HepG2 (cell line): ENCODE data around the gene FGF21. TPM values are rescaled to one million over a fixed set of nuclear protein-coding genes. Genes with fewer than 3 reads are reported as not detected.

ENCODE experiments used
- ATF4 ChIP-seq, 2 experiments: fragments of 450-650 bp in 1 of 2; sonication (generic) in 1 of 2; formaldehyde crosslinking; IDR thresholded peaks; 2 replicates each; pipeline versions ENCODE4 v1.5.0 to v1.8.0; 2020 to 2022; ENCODE audit warnings: mild to moderate bottlenecking in 1 of 2, missing genetic modification reagents in 1 of 2
- DMAP1 ChIP-seq: IDR thresholded peaks from 2 replicates; pipeline ENCODE4 v1.6.1; 2016
- FOSL1 ChIP-seq: sonication (generic); formaldehyde crosslinking; IDR thresholded peaks from 2 replicates; pipeline ENCODE4 v1.9.0; 2021; ENCODE audit warnings: missing genetic modification reagents, borderline replicate concordance
- HOXA5 ChIP-seq: sonication (generic); formaldehyde crosslinking; IDR thresholded peaks from 2 replicates; pipeline ENCODE4 v1.4.0; 2020; ENCODE audit warnings: missing genetic modification reagents
- KDM3A ChIP-seq: IDR thresholded peaks from 2 replicates; pipeline ENCODE4 v1.6.1; 2018; ENCODE audit warnings: low read depth, missing compliant biosample characterization
- KDM6A ChIP-seq: IDR thresholded peaks from 2 replicates; pipeline ENCODE4 v1.6.1; 2016; ENCODE audit warnings: low read depth
- MXD1 ChIP-seq: sonication (generic); formaldehyde crosslinking; IDR thresholded peaks from 2 replicates; pipeline ENCODE4 v1.4.0; 2020; ENCODE audit warnings: mild to moderate bottlenecking, missing genetic modification reagents
- PAWR ChIP-seq: sonication (generic); formaldehyde crosslinking; IDR thresholded peaks from 2 replicates; pipeline ENCODE4 v1.4.0; 2020; ENCODE audit warnings: missing genetic modification reagents, mild to moderate bottlenecking, borderline replicate concordance
- POLR2A ChIP-seq, 2 experiments: IDR thresholded peaks; 2 replicates each; pipeline ENCODE4 v1.6.1; 2011; ENCODE audit warnings: low read depth in 2 of 2, low read length in 2 of 2, mild to moderate bottlenecking in 1 of 2, moderate library complexity in 1 of 2; ENCODE audit not compliant: insufficient read depth in 1 of 2
- RORA ChIP-seq: sonication (generic); formaldehyde crosslinking; IDR thresholded peaks from 2 replicates; pipeline ENCODE4 v1.5.0; 2020; ENCODE audit warnings: mild to moderate bottlenecking, missing genetic modification reagents, moderate library complexity
- ZBTB1 ChIP-seq: sonication (generic); formaldehyde crosslinking; IDR thresholded peaks from 2 replicates; pipeline ENCODE4 v1.4.0; 2020; ENCODE audit warnings: missing genetic modification reagents, borderline replicate concordance
- ZFP36L1 ChIP-seq: sonication (generic); formaldehyde crosslinking; IDR thresholded peaks from 2 replicates; pipeline ENCODE4 v1.8.0; 2022; ENCODE audit warnings: mild to moderate bottlenecking, missing genetic modification reagents, moderate library complexity
- ZNF30 ChIP-seq: sonication (generic); formaldehyde crosslinking; IDR thresholded peaks from 2 replicates; pipeline ENCODE4 v1.5.0; 2020; ENCODE audit warnings: mild to moderate bottlenecking, missing genetic modification reagents
- ZNF354B ChIP-seq: sonication (generic); formaldehyde crosslinking; IDR thresholded peaks from 2 replicates; pipeline ENCODE4 v1.8.0; 2022; ENCODE audit warnings: mild to moderate bottlenecking, missing genetic modification reagents
- ZNF446 ChIP-seq: sonication (generic); formaldehyde crosslinking; IDR thresholded peaks from 2 replicates; pipeline ENCODE4 v1.5.0; 2020; ENCODE audit warnings: mild to moderate bottlenecking, missing genetic modification reagents
- ZNF484 ChIP-seq: sonication (generic); formaldehyde crosslinking; IDR thresholded peaks from 2 replicates; pipeline ENCODE4 v1.5.1; 2020; ENCODE audit warnings: mild to moderate bottlenecking, low read depth, missing genetic modification reagents, borderline replicate concordance
- ZNF557 ChIP-seq: sonication (generic); formaldehyde crosslinking; IDR thresholded peaks from 2 replicates; pipeline ENCODE4 v1.4.0; 2020; ENCODE audit warnings: missing genetic modification reagents
- ZNF569 ChIP-seq: sonication (generic); formaldehyde crosslinking; IDR thresholded peaks from 2 replicates; pipeline ENCODE4 v1.5.0; 2020; ENCODE audit warnings: mild to moderate bottlenecking, missing genetic modification reagents, moderate library complexity, borderline replicate concordance
- ZNF776 ChIP-seq: sonication (generic); formaldehyde crosslinking; IDR thresholded peaks from 2 replicates; pipeline ENCODE4 v1.4.0; 2020; ENCODE audit warnings: mild to moderate bottlenecking, missing genetic modification reagents
- ZSCAN29 ChIP-seq: sonication (generic); formaldehyde crosslinking; conservative IDR thresholded peaks from 2 replicates; pipeline ENCODE4 v1.4.0; 2020; ENCODE audit warnings: mild to moderate bottlenecking, missing genetic modification reagents
- polyA plus RNA-seq, 8 experiments: library from polyadenylated mRNA; depleted of rRNA in 3 of 8; stranded (reverse) in 7 of 8; unstranded in 1 of 8; fragments of >200 nt; fragmentation: Illumina TruSeq in 4 of 8; extraction: Trizol in 4 of 8; gene quantifications; 2 replicates each; pipeline versions ENCODE4 v1.2.1 to v1.2.3, GENCODE V29; 2011 to 2016; ENCODE audit warnings: low read depth in 4 of 8, missing spikeins in 1 of 8, mixed read lengths in 1 of 8; ENCODE audit not compliant: insufficient read depth in 1 of 8
- total RNA-seq, 5 experiments: library from RNA; depleted of rRNA; stranded (reverse); fragments of >200 nt; fragmentation: Illumina TruSeq; extraction: Trizol; gene quantifications; 2 replicates each; pipeline ENCODE4 v1.2.3, GENCODE V29; 2016; ENCODE audit warnings: low read depth in 1 of 5
- TF ChIP-seq, protein P1 (sequence below): sonication (generic); formaldehyde crosslinking; IDR thresholded peaks from 2 replicates; pipeline ENCODE4 v1.8.1; 2023; ENCODE audit warnings: mild to moderate bottlenecking, missing genetic modification reagents
- TF ChIP-seq, protein P2 (sequence below): sonication (generic); formaldehyde crosslinking; IDR thresholded peaks from 2 replicates; pipeline ENCODE4 v1.4.0; 2020; ENCODE audit warnings: missing genetic modification reagents, mild to moderate bottlenecking, borderline replicate concordance
- TF ChIP-seq, protein P3 (sequence below): sonication (generic); formaldehyde crosslinking; IDR thresholded peaks from 2 replicates; pipeline ENCODE4 v1.4.0; 2020; ENCODE audit warnings: mild to moderate bottlenecking, low read depth, missing genetic modification reagents

Gene FGF21
- total and polyA plus RNA-seq, 2 of the 13 experiments (the other 11 are each of a cell fraction or from before 2014, with no cell fraction given), result 0.17 TPM; not detected in 1

GRCh38 chr19:48806818-48807589 lies 51.7 kb downstream of the FGF21 start (continued):
- TF ChIP-seq ZNF484 (CRISPR knock-in tag) (no peak), PAWR (CRISPR knock-in tag) (no peak), DMAP1 (CRISPR knock-in tag) (peak; percentile 79), POLR2A (IDR thresholded peaks at IDR 0.05; ENCODE audit: insufficient read depth in 1 of 2, low read depth in 2 of 2, low read length in 2 of 2) (peak; percentile 94 to 99), ATF4 (CRISPR knock-in tag; IDR thresholded peaks at IDR 0.05) (no peak), ZNF354B (CRISPR knock-in tag) (no peak), ZNF30 (CRISPR knock-in tag) (no peak), KDM3A (CRISPR knock-in tag) (no peak; the same call in 1 of the 2 replicates), ZNF557 (CRISPR knock-in tag) (0 out of 2 replicates have a peak, but pooled peaks have one; percentile 24), ZBTB1 (CRISPR knock-in tag) (no peak), ZSCAN29 (CRISPR knock-in tag) (0 out of 2 replicates have a peak, but pooled peaks have one; percentile 33), ZNF446 (CRISPR knock-in tag) (no peak; the same call in 1 of the 2 replicates), ZNF569 (CRISPR knock-in tag) (0 out of 2 replicates have a peak, but pooled peaks have one; percentile 3), RORA (CRISPR knock-in tag) (no peak), FOSL1 (no peak), HOXA5 (CRISPR knock-in tag) (peak; percentile 85), ZNF776 (no peak), KDM6A (no peak; the same call in 1 of the 2 replicates), MXD1 (CRISPR knock-in tag) (no peak), ZFP36L1 (CRISPR knock-in tag) (no peak; the same call in 1 of the 2 replicates)
- TF ChIP-seq, protein P1, sequence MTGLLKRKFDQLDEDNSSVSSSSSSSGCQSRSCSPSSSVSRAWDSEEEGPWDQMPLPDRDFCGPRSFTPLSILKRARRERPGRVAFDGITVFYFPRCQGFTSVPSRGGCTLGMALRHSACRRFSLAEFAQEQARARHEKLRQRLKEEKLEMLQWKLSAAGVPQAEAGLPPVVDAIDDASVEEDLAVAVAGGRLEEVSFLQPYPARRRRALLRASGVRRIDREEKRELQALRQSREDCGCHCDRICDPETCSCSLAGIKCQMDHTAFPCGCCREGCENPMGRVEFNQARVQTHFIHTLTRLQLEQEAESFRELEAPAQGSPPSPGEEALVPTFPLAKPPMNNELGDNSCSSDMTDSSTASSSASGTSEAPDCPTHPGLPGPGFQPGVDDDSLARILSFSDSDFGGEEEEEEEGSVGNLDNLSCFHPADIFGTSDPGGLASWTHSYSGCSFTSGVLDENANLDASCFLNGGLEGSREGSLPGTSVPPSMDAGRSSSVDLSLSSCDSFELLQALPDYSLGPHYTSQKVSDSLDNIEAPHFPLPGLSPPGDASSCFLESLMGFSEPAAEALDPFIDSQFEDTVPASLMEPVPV (CRISPR knock-in tag), result 0 out of 2 replicates have a peak, but pooled peaks have one; percentile 18
- TF ChIP-seq, protein P2, sequence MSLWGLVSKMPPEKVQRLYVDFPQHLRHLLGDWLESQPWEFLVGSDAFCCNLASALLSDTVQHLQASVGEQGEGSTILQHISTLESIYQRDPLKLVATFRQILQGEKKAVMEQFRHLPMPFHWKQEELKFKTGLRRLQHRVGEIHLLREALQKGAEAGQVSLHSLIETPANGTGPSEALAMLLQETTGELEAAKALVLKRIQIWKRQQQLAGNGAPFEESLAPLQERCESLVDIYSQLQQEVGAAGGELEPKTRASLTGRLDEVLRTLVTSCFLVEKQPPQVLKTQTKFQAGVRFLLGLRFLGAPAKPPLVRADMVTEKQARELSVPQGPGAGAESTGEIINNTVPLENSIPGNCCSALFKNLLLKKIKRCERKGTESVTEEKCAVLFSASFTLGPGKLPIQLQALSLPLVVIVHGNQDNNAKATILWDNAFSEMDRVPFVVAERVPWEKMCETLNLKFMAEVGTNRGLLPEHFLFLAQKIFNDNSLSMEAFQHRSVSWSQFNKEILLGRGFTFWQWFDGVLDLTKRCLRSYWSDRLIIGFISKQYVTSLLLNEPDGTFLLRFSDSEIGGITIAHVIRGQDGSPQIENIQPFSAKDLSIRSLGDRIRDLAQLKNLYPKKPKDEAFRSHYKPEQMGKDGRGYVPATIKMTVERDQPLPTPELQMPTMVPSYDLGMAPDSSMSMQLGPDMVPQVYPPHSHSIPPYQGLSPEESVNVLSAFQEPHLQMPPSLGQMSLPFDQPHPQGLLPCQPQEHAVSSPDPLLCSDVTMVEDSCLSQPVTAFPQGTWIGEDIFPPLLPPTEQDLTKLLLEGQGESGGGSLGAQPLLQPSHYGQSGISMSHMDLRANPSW (CRISPR knock-in tag), result no peak
- TF ChIP-seq, protein P3, sequence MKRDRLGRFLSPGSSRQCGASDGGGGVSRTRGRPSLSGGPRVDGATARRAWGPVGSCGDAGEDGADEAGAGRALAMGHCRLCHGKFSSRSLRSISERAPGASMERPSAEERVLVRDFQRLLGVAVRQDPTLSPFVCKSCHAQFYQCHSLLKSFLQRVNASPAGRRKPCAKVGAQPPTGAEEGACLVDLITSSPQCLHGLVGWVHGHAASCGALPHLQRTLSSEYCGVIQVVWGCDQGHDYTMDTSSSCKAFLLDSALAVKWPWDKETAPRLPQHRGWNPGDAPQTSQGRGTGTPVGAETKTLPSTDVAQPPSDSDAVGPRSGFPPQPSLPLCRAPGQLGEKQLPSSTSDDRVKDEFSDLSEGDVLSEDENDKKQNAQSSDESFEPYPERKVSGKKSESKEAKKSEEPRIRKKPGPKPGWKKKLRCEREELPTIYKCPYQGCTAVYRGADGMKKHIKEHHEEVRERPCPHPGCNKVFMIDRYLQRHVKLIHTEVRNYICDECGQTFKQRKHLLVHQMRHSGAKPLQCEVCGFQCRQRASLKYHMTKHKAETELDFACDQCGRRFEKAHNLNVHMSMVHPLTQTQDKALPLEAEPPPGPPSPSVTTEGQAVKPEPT (CRISPR knock-in tag), result no peak
